ENCODE measurements around the gene UTP20. TPM values are rescaled to one million over a fixed set of nuclear protein-coding genes. Genes with fewer than 3 reads are reported as not detected.

The UTP20 gene
- total RNA-seq, 1 donor from 2014 or later = 18.3 TPM

DNA sequence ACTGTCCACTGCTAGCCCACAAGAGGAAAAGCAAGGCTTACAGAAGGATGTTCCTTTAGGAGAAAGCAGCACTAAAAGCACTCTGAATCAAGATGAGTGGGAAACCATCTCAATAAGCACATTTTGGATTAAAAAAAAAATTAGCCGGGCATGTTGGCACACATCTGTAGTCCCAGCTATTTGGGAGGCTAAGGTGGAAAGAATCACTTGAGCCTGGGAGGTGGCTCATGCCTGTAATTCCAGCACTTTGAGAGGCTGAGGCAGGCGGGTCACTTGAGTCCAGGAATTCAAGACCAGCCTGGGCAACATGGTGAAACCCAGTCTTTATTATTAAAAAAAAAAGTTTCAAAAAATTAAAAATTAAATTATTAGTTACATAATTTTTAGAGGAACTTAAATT is 144.7 kb downstream of the UTP20 start:
- no peak for DNase-seq (ENCODE audit: low read depth)

DNA sequence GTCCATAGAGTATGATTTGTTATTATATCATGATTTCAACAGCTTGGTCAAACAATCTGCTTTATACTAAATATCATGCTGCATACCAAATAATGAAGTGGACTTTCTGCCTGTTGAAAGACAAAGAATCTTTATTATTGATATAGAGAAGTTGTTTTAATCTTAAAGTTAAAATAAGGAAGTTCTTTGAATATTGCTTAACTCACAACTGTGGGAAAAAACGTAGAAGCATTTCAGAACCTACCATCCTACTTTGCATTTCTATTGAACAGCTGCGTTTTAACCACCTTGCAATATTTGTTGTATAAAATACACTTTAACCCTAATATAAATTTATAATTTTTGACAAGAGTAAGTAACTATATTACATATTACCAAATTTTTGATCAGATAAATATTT is 150.6 kb downstream of the UTP20 start:
- no peak for DNase-seq (ENCODE audit: low read depth)

DNA sequence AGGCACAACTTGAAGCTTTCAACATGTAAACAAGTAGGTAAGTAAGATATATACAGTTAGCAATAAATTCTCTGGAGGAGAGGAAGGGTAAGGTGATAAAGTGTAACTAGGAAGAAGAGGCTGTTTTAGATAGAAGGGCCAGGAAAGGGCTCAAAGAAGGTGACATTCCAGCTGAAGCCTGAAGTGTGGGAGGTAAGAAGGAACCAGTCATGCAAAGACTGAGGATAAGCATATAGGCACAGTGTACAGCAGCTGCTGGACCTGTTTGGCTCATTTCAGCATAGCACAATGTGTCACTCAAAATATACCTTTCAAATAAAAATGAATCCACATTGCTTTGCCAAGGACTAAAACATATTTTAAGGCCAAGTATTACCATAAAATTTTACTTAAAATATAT is 156.2 kb downstream of the UTP20 start:
- DNase-seq (ENCODE audit: low read depth) = no peak

Other genes starting within 250 kb of the UTP20 start
- gene SLC5A8, start 69.9 kb upstream of the UTP20 start, total RNA-seq = not detected in 2 replicates
- gene ARL1, start 127.7 kb downstream of the UTP20 start, total RNA-seq = 73.6 and 117 TPM in 2 replicates
- not detected in 2 replicates for gene SPIC, start 195.2 kb downstream of the UTP20 start, total RNA-seq

All from myocyte (in vitro differentiated cells).